Gastroesophageal sphincter (tissue), 4 donors: Measurements from ENCODE around the gene BTBD16. TPM values are rescaled to one million over a fixed set of nuclear protein-coding genes. Genes with fewer than 3 reads are reported as not detected.

Experiments used
- ATAC-seq: fragments of 150-250 bp; one replicate; pipeline ENCODE4 v1.9.1; 2016; ENCODE audit warnings: mild to moderate bottlenecking, moderate library complexity
- H3K27ac ChIP-seq, 4 donors: fragments of 200-600 bp; sonication (generic) in 3 of 4; 1 replicate in 3 of 4; 2 replicates in 1 of 4; pipeline ENCODE4 v1.5.1; 2016 to 2019
- H3K27me3 ChIP-seq: fragments of 200-600 bp; sonication (generic); one replicate; pipeline ENCODE4 v1.5.1; 2019
- H3K36me3 ChIP-seq, 2 donors: fragments of 200-600 bp; sonication (generic); one replicate each; pipeline ENCODE4 v1.5.1; 2019; ENCODE audit warnings: control low read depth in 1 of 2
- H3K4me1 ChIP-seq, 3 donors: fragments of 200-600 bp; sonication (generic); 1 replicate in 2 of 3; 2 replicates in 1 of 3; pipeline ENCODE4 v1.5.1; 2016 to 2019; ENCODE audit warnings: control low read depth in 2 of 3
- H3K4me3 ChIP-seq, 2 donors: fragments of 200-600 bp; sonication (generic); one replicate each; pipeline ENCODE4 v1.5.1; 2019; ENCODE audit warnings: mild to moderate bottlenecking in 1 of 2, moderate library complexity in 1 of 2
- H3K9me3 ChIP-seq, 3 donors: fragments of 200-600 bp; sonication (generic); one replicate each; pipeline ENCODE4 v1.5.1; 2017 to 2019; ENCODE audit warnings: control low read depth in 2 of 3
- EP300 ChIP-seq: sonication (generic); formaldehyde crosslinking; IDR thresholded peaks from one replicate; pipeline ENCODE4 v1.6.1; 2017; ENCODE audit warnings: antibody characterized with exemption, mild to moderate bottlenecking
- POLR2A ChIP-seq, 2 donors: fragments of 450-650 bp; IDR thresholded peaks; one replicate each; pipeline ENCODE4 v1.6.1; 2017; ENCODE audit warnings: antibody characterized with exemption in 2 of 2, mild to moderate bottlenecking in 2 of 2, moderate library complexity in 1 of 2
- POLR2AphosphoS5 ChIP-seq: sonication (generic); formaldehyde crosslinking; IDR thresholded peaks from one replicate; pipeline ENCODE4 v1.6.1; 2017; ENCODE audit warnings: antibody characterized with exemption
- WGBS, 2 donors: methylation state at CpG; one replicate each; pipeline ENCODE4 v1.1.5; 2018; ENCODE audit warnings: low coverage in 1 of 2; 5-methylcytosine and 5-hydroxymethylcytosine counted together
- total RNA-seq, 4 donors: library from RNA; depleted of rRNA; stranded (reverse); fragments of >200 nt; gene quantifications; one replicate each; pipeline ENCODE4 v1.1.0, GENCODE V29; 2016
- TF ChIP-seq, protein P1 (sequence below), 4 experiments: fragments of 200-600 bp in 2 of 4; fragments of 450-650 bp in 2 of 4; sonication (generic) in 1 of 4; IDR thresholded peaks; one replicate each; pipeline ENCODE4 v1.5.1; 2017 to 2019; ENCODE audit warnings: antibody characterized with exemption in 4 of 4, mild to moderate bottlenecking in 2 of 4, moderate library complexity in 2 of 4

The BTBD16 gene
- total RNA-seq, 4 donors from 2014 or later: not detected

DNA sequence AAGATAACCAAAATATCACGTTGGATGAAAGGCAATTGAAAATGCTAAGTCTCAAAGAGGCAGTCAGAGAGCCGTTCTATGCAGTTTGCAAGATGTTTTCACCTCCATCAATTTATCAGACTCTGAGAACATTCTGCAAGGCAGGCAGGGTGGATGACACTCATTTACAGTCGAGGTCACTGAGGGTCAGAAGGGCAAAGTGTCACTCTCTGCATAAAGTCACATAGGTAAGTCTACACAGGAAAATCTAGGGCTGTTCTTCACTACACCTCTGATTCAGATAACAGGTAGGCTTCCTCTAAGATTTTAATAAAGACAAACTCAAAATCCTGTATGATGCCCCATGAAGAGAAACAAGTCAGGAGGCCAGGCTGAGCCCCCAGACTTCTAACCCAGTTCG, 102.0 kb downstream of the BTBD16 start:
- H3K9me3 ChIP-seq: no peaks in the 10 kb centered on the region
- no peak for ATAC-seq
- H3K27me3 ChIP-seq: no peaks in the 10 kb centered on the region
- TF ChIP-seq EP300: no peak
- H3K4me3 ChIP-seq: no peak overlapping the region
- no peaks in the 10 kb centered on the region for H3K36me3 ChIP-seq
- H3K27ac ChIP-seq: peak overlapping the region; percentile 71 to 100 (median 92)
- WGBS, 2 donors: 64 to 71% methylated on average over 4 of the region's 4 CpGs
- H3K4me1 ChIP-seq: peaks cover 3 to 69% (median 19%) of the 10 kb centered on the region in 3 donors

DNA sequence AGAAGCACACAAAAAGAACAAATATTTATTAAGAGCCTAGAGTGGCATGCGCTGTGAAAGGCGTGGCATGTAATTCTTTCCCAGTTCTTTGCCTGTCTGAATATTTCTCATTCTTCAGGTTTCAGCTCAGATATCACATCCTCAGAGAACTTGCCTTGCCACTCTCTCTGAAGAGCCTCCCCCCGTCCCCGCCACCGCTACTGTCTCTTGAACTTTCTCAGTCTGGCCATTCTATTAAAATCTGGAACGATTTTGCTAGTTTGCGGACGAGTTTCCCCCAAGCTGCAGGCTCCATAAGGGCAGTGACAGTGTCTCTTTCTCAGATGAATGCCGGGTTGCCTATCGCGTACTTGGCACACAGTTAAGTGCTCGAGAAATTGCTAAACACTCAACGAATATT, 102.6 kb downstream of the BTBD16 start:
- Histone ChIP-seq H3K36me3 (no peaks in the 10 kb centered on the region), H3K27me3 (no peaks in the 10 kb centered on the region), H3K4me1 (peaks cover 3 to 75% (median 19%) of the 10 kb centered on the region in 3 donors), H3K4me3 (peak overlapping the region; percentile 91 to 98), H3K9me3 (no peaks in the 10 kb centered on the region), H3K27ac (peak overlapping the region; percentile 71 to 100 (median 92))
- peak; percentile 0 for ATAC-seq
- WGBS, 2 donors: 1 to 5% methylated on average over 9 to 13 of the region's 13 CpGs
- TF ChIP-seq, protein P1, sequence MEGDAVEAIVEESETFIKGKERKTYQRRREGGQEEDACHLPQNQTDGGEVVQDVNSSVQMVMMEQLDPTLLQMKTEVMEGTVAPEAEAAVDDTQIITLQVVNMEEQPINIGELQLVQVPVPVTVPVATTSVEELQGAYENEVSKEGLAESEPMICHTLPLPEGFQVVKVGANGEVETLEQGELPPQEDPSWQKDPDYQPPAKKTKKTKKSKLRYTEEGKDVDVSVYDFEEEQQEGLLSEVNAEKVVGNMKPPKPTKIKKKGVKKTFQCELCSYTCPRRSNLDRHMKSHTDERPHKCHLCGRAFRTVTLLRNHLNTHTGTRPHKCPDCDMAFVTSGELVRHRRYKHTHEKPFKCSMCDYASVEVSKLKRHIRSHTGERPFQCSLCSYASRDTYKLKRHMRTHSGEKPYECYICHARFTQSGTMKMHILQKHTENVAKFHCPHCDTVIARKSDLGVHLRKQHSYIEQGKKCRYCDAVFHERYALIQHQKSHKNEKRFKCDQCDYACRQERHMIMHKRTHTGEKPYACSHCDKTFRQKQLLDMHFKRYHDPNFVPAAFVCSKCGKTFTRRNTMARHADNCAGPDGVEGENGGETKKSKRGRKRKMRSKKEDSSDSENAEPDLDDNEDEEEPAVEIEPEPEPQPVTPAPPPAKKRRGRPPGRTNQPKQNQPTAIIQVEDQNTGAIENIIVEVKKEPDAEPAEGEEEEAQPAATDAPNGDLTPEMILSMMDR (IDR thresholded peaks at IDR 0.05): no peak
- TF ChIP-seq POLR2AphosphoS5 (no peak), EP300 (no peak), POLR2A (IDR thresholded peaks at IDR 0.05) (no peak)

DNA sequence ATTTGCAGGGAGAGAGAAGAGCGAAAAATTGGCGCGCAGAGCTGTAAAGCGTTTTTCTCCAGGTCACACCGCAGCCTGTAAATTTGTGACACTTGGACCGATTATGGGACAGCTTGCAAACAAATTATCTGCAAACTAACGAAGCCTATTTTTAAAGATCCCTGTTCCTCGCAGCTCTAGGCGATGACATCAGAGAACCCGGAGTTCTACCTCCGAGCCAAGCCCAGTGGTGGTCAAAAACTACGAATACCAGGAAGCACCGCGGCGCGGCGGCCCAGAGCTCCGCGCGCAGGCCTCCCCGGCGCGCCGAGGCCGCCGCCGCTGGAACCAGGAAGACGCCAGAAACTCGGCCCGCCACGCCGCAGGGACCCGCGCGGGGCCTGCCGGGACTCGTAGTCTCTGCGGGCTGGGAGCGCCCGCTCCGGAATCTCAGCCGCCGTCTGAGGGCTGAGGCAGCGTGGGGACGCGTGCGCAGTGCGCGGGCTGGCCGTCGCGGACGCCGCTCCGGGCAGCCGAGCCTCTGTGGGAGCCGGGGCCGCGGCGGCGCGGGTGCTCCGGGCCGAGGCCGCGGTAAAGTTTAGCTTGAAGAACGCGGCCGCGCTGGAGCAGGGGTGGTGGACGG, 103.3 kb downstream of the BTBD16 start, which contains the start of gene PLEKHA1:
Gene PLEKHA1, plus strand, starts transcription at position 472 of the 622 bp plus-strand sequence. CDS start 18,493 bp downstream, outside the sequence.
- peak; percentile 97 for ATAC-seq
- H3K4me1 ChIP-seq: peaks cover 3 to 78% (median 19%) of the 10 kb centered on the region in 3 donors
- TF ChIP-seq POLR2A (IDR thresholded peaks at IDR 0.05) (peak; percentile 91 to 93), EP300 (no peak), POLR2AphosphoS5 (peak; percentile 75)
- TF ChIP-seq, protein P1 (IDR thresholded peaks at IDR 0.05): peak in 2 of 4 experiments; percentile 20 to 38

DNA sequence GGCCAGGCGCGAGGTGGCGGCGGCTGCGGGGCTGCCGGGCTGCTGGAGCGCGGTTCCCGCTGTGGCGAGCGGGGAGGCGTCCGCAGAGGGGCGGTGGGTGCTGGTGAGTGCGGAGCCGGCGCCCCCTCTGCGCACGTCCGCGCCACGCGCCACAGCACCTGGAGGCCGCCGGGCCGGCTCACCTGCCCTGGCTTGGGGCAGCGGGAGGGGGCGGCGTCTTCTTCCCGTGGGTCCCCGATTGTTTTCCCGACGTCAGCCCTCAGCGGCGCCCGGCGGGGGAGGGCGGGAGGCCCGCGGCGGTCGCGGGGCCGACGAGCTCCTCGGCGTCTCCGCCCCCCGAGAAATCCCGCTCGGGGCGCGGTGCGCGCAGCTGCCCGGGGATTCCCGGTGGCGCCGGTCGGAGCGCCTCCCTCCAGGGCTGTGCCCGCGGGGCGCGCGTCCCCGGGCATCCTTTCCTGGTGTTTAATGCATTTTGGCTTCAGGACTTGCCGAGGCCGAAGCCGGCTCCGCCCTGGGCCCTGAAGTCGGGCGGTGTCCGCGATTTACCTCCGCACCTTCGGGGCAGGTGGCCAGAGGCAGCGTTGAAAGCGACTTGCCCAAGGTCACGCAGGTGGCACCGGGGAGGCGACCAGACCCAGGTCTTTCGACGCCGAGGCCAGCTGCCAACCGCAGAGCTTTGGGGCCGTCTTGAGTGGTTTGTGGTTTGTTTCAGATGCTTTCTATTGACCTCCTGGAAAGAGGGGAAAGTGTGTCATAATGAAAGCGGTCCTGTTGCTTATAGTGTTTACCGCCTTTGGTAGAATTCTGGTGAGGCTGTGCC, 104.0 kb downstream of the BTBD16 start:
- peak overlapping the region; percentile 94 to 100 (median 99) for H3K27ac ChIP-seq
- H3K4me3 ChIP-seq: peak overlapping the region; percentile 91 to 98
- 0 to 4% methylated on average over 2 to 14 of the region's 89 CpGs for WGBS, 2 donors
- TF ChIP-seq EP300: no peak
- TF ChIP-seq POLR2AphosphoS5: no peak
- no peak for TF ChIP-seq POLR2A (IDR thresholded peaks at IDR 0.05)
- TF ChIP-seq, protein P1 (IDR thresholded peaks at IDR 0.05): no peak
- peaks cover 3 to 76% (median 19%) of the 10 kb centered on the region in 3 donors for H3K4me1 ChIP-seq
- H3K9me3 ChIP-seq: no peaks in the 10 kb centered on the region
- peaks cover 0 to 4% of the 10 kb centered on the region in 2 donors for H3K36me3 ChIP-seq
- ATAC-seq: peak; percentile 54
- H3K27me3 ChIP-seq: no peaks in the 10 kb centered on the region

More for the DNA sequence above, 103.3 kb downstream of the BTBD16 start, which contains the start of gene PLEKHA1:
- Histone ChIP-seq H3K9me3 (no peaks in the 10 kb centered on the region), H3K36me3 (peaks cover 0 to under 1% of the 10 kb centered on the region in 2 donors), H3K27ac (peak within 1 kb of the TSS; percentile 94 to 100 (median 99)), H3K27me3 (no peaks in the 10 kb centered on the region), H3K4me3 (peak within 1 kb of the TSS; percentile 91 to 98)
- WGBS, 2 donors: 0% methylated on average over 5 to 9 of the region's 71 CpGs

DNA sequence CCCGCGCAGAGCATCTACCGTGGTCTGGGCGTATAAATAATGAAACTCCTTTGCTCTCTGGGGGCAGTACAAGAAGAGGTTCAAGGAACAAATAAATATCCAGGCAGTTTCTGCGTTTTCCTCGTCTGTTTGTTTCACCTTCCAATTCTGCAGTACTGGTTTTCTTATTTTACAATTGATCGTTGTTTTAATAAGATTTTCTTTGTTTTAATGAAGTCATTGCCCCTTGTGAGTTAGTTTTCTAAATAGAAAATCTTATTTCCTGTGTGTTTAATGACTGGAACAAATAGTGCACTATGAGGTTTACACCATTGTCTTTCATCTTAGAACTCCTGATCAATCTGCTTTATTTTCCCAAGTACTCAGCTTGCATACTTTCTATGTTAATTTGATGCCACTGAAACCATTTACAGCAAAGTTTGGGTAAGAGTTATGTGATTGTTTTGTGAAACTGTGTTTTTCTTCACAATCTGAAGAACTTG, 104.6 kb downstream of the BTBD16 start:
- WGBS, 2 donors: 2% methylated on average over 5 to 7 of the region's 7 CpGs
- TF ChIP-seq EP300 (no peak), POLR2A (IDR thresholded peaks at IDR 0.05) (no peak), POLR2AphosphoS5 (no peak)
- TF ChIP-seq, protein P1 (IDR thresholded peaks at IDR 0.05): no peak
- no peak for ATAC-seq

More for the DNA sequence above, 104.6 kb downstream of the BTBD16 start:
- Histone ChIP-seq H3K27me3 (no peaks in the 10 kb centered on the region), H3K36me3 (peaks cover 0 to 4% of the 10 kb centered on the region in 2 donors), H3K9me3 (no peaks in the 10 kb centered on the region), H3K4me3 (peak overlapping the region; percentile 91 to 98), H3K27ac (peak overlapping the region; percentile 94 to 100 (median 99)), H3K4me1 (peaks cover 3 to 70% (median 19%) of the 10 kb centered on the region in 3 donors)
